Esophagus squamous epithelium (tissue), 4 donors: ENCODE results near the gene CACNA1D.

Experiments
- POLR2A ChIP-seq, 4 donors: fragments of 450-650 bp; IDR thresholded peaks; one replicate each; pipeline ENCODE4 v1.6.1; 2017; ENCODE audit warnings: antibody characterized with exemption in 4 of 4, mild to moderate bottlenecking in 4 of 4, moderate library complexity in 3 of 4
- TF ChIP-seq, protein P1 (sequence below), 6 experiments: fragments of 450-650 bp in 4 of 6; fragments of 200-600 bp in 2 of 6; sonication (generic) in 2 of 6; IDR thresholded peaks; one replicate each; pipeline ENCODE4 v1.5.1; 2016 to 2019; ENCODE audit warnings: antibody characterized with exemption in 6 of 6, mild to moderate bottlenecking in 4 of 6, moderate library complexity in 4 of 6

GRCh38 chr3:53550005-53550620 lies 55.7 kb downstream of the CACNA1D start:
- no peak for TF ChIP-seq POLR2A (IDR thresholded peaks at IDR 0.05)
- TF ChIP-seq, protein P1, sequence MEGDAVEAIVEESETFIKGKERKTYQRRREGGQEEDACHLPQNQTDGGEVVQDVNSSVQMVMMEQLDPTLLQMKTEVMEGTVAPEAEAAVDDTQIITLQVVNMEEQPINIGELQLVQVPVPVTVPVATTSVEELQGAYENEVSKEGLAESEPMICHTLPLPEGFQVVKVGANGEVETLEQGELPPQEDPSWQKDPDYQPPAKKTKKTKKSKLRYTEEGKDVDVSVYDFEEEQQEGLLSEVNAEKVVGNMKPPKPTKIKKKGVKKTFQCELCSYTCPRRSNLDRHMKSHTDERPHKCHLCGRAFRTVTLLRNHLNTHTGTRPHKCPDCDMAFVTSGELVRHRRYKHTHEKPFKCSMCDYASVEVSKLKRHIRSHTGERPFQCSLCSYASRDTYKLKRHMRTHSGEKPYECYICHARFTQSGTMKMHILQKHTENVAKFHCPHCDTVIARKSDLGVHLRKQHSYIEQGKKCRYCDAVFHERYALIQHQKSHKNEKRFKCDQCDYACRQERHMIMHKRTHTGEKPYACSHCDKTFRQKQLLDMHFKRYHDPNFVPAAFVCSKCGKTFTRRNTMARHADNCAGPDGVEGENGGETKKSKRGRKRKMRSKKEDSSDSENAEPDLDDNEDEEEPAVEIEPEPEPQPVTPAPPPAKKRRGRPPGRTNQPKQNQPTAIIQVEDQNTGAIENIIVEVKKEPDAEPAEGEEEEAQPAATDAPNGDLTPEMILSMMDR (IDR thresholded peaks at IDR 0.05) = no peak
